H9 (cell line): ENCODE results near the gene SLC30A1. TPM values are rescaled to one million over a fixed set of nuclear protein-coding genes. Genes with fewer than 3 reads are reported as not detected.

Experiments used
- DNase-seq: peaks from one replicate; pipeline ENCODE4 v3.0.0-alpha.2; 2017
- H2AFZ ChIP-seq: one replicate; pipeline ENCODE4 v1.6.1; 2013; ENCODE audit warnings: mild to moderate bottlenecking, low read length, control low read depth, moderate library complexity
- H2AK5ac ChIP-seq: 2 replicates; pipeline ENCODE4 v1.6.1; 2013; ENCODE audit warnings: low read length, control low read depth, mixed read lengths; ENCODE audit not compliant: insufficient read length
- H2BK120ac ChIP-seq: one replicate; pipeline ENCODE4 v1.6.1; 2013; ENCODE audit warnings: low read depth, mild to moderate bottlenecking, low read length, control low read depth, inconsistent platforms; ENCODE audit not compliant: poor library complexity, severe bottlenecking
- H2BK12ac ChIP-seq: 2 replicates; pipeline ENCODE4 v1.6.1; 2013; ENCODE audit warnings: low read length, control low read depth, mixed read lengths, low read depth; ENCODE audit not compliant: insufficient read length
- H2BK15ac ChIP-seq: 2 replicates; pipeline ENCODE4 v1.6.1; 2013; ENCODE audit warnings: low read depth, low read length, control low read depth
- H2BK20ac ChIP-seq: one replicate; pipeline ENCODE4 v1.6.1; 2013; ENCODE audit warnings: low read depth, mild to moderate bottlenecking, low read length, control low read depth, inconsistent platforms; ENCODE audit not compliant: poor library complexity, severe bottlenecking
- H2BK5ac ChIP-seq: 2 replicates; pipeline ENCODE4 v1.6.1; 2013; ENCODE audit warnings: low read length, control low read depth, mixed read lengths; ENCODE audit not compliant: insufficient read length
- H3K14ac ChIP-seq: 2 replicates; pipeline ENCODE4 v1.6.1; 2013; ENCODE audit warnings: low read length, control low read depth; ENCODE audit not compliant: insufficient read depth
- H3K18ac ChIP-seq: 2 replicates; pipeline ENCODE4 v1.6.1; 2013; ENCODE audit warnings: low read depth, mild to moderate bottlenecking, mixed read lengths, low read length, control low read depth; ENCODE audit not compliant: insufficient read length
- H3K23ac ChIP-seq: 2 replicates; pipeline ENCODE4 v1.6.1; 2013; ENCODE audit warnings: low read length, control low read depth, mixed read lengths, low read depth; ENCODE audit not compliant: insufficient read length
- H3K23me2 ChIP-seq: 2 replicates; pipeline ENCODE4 v1.6.1; 2013; ENCODE audit warnings: low read depth, mild to moderate bottlenecking, mixed read lengths, low read length, control low read depth; ENCODE audit not compliant: insufficient read length, poor library complexity, severe bottlenecking
- H3K27ac ChIP-seq: 2 replicates; pipeline ENCODE4 v1.5.1; 2013; ENCODE audit warnings: low read length, control low read depth, mixed read lengths, low read depth; ENCODE audit not compliant: insufficient read length
- H3K27me3 ChIP-seq: 2 replicates; pipeline ENCODE4 v1.6.1; 2013; ENCODE audit warnings: low read length, control low read depth, inconsistent platforms; ENCODE audit not compliant: insufficient read depth
- H3K4ac ChIP-seq: 2 replicates; pipeline ENCODE4 v1.6.1; 2013; ENCODE audit warnings: low read depth, mild to moderate bottlenecking, control low read depth, inconsistent platforms, low read length, moderate library complexity
- H3K4me1 ChIP-seq: 2 replicates; pipeline ENCODE4 v1.6.1; 2013; ENCODE audit warnings: low read length, control low read depth, inconsistent platforms; ENCODE audit not compliant: insufficient read depth
- H3K4me2 ChIP-seq: 2 replicates; pipeline ENCODE4 v1.6.1; 2013; ENCODE audit warnings: low read length, control low read depth, mixed read lengths; ENCODE audit not compliant: insufficient read length, insufficient read depth
- H3K56ac ChIP-seq: 2 replicates; pipeline ENCODE4 v1.6.1; 2013; ENCODE audit warnings: low read depth, mild to moderate bottlenecking, mixed read lengths, low read length, control low read depth; ENCODE audit not compliant: insufficient read length
- H3K79me1 ChIP-seq: 2 replicates; pipeline ENCODE4 v1.6.1; 2013; ENCODE audit warnings: low read depth, mild to moderate bottlenecking, moderate library complexity, low read length, control low read depth, inconsistent platforms; ENCODE audit not compliant: insufficient read depth, poor library complexity, severe bottlenecking
- H3K79me2 ChIP-seq: 2 replicates; pipeline ENCODE4 v1.6.1; 2013; ENCODE audit warnings: low read length, control low read depth, inconsistent platforms; ENCODE audit not compliant: insufficient read depth
- H3K9ac ChIP-seq: 2 replicates; pipeline ENCODE4 v1.6.1; 2013; ENCODE audit warnings: low read length, control low read depth, mixed read lengths; ENCODE audit not compliant: insufficient read length; ENCODE audit errors: extremely low read depth
- H3K9me3 ChIP-seq: one replicate; pipeline ENCODE4 v1.6.1; 2013; ENCODE audit warnings: low read depth, low read length, inconsistent platforms; ENCODE audit not compliant: control insufficient read depth
- H3T11ph ChIP-seq: one replicate; pipeline ENCODE4 v1.6.1; 2013; ENCODE audit warnings: mild to moderate bottlenecking, low read length, control low read depth, inconsistent platforms
- H4K20me1 ChIP-seq: one replicate; pipeline ENCODE4 v1.6.1; 2013; ENCODE audit not compliant: control insufficient read depth, insufficient read length, insufficient read depth
- H4K5ac ChIP-seq: 2 replicates; pipeline ENCODE4 v1.6.1; 2013; ENCODE audit warnings: low read depth, mild to moderate bottlenecking, mixed read lengths, low read length, control low read depth; ENCODE audit not compliant: insufficient read length
- H4K8ac ChIP-seq: replicated peaks from 2 replicates; pipeline ENCODE4 v1.6.1; 2013; ENCODE audit warnings: low read length, control low read depth, mixed read lengths, low read depth; ENCODE audit not compliant: insufficient read length
- H4K91ac ChIP-seq: 2 replicates; pipeline ENCODE4 v1.6.1; 2013; ENCODE audit warnings: low read depth, mild to moderate bottlenecking, moderate library complexity, mixed read lengths, low read length, control low read depth; ENCODE audit not compliant: insufficient read length
- H3K27ac Mint-ChIP-seq, 3 experiments: 2 replicates in 2 of 3; 3 replicates in 1 of 3; pipeline ENCODE4 v1.8.0; 2020 to 2021; ENCODE audit warnings: mixed read lengths in 3 of 3, mild to moderate bottlenecking in 1 of 3, moderate library complexity in 1 of 3
- H3K27me3 Mint-ChIP-seq: 2 replicates; pipeline ENCODE4 v1.8.0; 2021; ENCODE audit warnings: low read depth, mild to moderate bottlenecking, moderate library complexity, mixed read lengths
- H3K36me3 Mint-ChIP-seq, 3 experiments: 2 replicates in 2 of 3; 3 replicates in 1 of 3; pipeline ENCODE4 v1.8.0; 2020 to 2021; ENCODE audit warnings: low read depth in 3 of 3, mixed read lengths in 3 of 3; ENCODE audit not compliant: insufficient read depth in 1 of 3
- H3K4me1 Mint-ChIP-seq, 2 experiments: 2 replicates each; pipeline ENCODE4 v1.8.0; 2020; ENCODE audit warnings: mixed read lengths in 2 of 2
- H3K4me3 Mint-ChIP-seq, 2 experiments: 2 replicates in 1 of 2; 3 replicates in 1 of 2; pipeline ENCODE4 v1.8.0; 2020 to 2021; ENCODE audit warnings: mild to moderate bottlenecking in 2 of 2, mixed read lengths in 2 of 2, moderate library complexity in 1 of 2
- H3K9me3 Mint-ChIP-seq, 2 experiments: 2 replicates in 1 of 2; 3 replicates in 1 of 2; pipeline ENCODE4 v1.8.0; 2020; ENCODE audit warnings: mild to moderate bottlenecking in 2 of 2, mixed read lengths in 2 of 2, moderate library complexity in 1 of 2
- WGBS: extraction: QIAGEN DNeasy Blood & Tissue Kit; methylation state at CpG from one replicate; pipeline ENCODE4 v1.1.7; 2013; ENCODE audit warnings: missing lambda C conversion rate, low lambda C conversion rate, mixed read lengths; ENCODE audit not compliant: insufficient read length; ENCODE audit errors: extremely low coverage; 5-methylcytosine and 5-hydroxymethylcytosine counted together
- total RNA-seq: library from RNA; stranded (reverse); gene quantifications from 2 replicates; pipeline ENCODE4 v1.2.1, GENCODE V29; 2021
- TF ChIP-seq, protein P1 (sequence below): fragments of 200-600 bp; sonication (generic); conservative IDR thresholded peaks from 3 replicates; pipeline ENCODE4 v1.8.0; 2021; ENCODE audit warnings: antibody characterized with exemption, mild to moderate bottlenecking

Gene SLC30A1
- total RNA-seq, 1 experiment from 2014 or later = 17.1 TPM

DNA sequence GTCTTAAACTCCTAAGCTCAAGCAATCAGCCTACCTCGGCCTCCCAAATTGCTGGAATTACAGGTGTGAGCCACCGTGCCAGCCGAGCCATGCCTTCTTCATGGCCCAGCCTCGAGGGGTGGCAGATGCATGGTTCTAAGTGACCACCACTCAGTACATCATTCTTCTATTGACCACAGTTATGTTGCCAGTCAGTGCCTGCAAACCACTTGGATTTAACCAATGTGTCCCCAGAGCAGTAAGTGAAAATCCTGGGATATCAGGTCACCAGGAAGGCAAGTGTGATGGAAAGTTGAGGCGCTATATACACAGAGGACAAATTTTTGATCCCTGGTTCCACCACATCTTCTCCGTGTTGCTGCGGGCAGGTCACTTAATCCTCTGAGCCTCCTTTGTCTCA, 50.0 kb downstream of the SLC30A1 start:
- no peak overlapping the region for H2BK20ac ChIP-seq
- H3K79me1 ChIP-seq = no peaks in the 10 kb centered on the region
- H3K4me1 Mint-ChIP-seq = peaks cover 9 to 11% of the 10 kb centered on the region in 2 experiments
- H3K4me1 ChIP-seq = no peaks in the 10 kb centered on the region
- H4K5ac ChIP-seq = no peak overlapping the region
- no CpG with 5 or more reads among the region's 7 CpGs for WGBS
- H3K27me3 Mint-ChIP-seq = no peaks in the 10 kb centered on the region; the same call in none of the 2 replicates
- H3K27me3 ChIP-seq = no peaks in the 10 kb centered on the region
- no peak overlapping the region for H3K4me3 Mint-ChIP-seq
- no peak overlapping the region for H3K27ac ChIP-seq
- no peak overlapping the region for H2AK5ac ChIP-seq
- H3K23me2 ChIP-seq = no peaks in the 10 kb centered on the region
- H3K79me2 ChIP-seq = no peaks in the 10 kb centered on the region
- DNase-seq = no peak
- H4K91ac ChIP-seq = no peak overlapping the region
- H3K27ac Mint-ChIP-seq = no peak overlapping the region
- H3K56ac ChIP-seq = no peak overlapping the region
- no peak overlapping the region for H3K14ac ChIP-seq
- TF ChIP-seq, protein P1, sequence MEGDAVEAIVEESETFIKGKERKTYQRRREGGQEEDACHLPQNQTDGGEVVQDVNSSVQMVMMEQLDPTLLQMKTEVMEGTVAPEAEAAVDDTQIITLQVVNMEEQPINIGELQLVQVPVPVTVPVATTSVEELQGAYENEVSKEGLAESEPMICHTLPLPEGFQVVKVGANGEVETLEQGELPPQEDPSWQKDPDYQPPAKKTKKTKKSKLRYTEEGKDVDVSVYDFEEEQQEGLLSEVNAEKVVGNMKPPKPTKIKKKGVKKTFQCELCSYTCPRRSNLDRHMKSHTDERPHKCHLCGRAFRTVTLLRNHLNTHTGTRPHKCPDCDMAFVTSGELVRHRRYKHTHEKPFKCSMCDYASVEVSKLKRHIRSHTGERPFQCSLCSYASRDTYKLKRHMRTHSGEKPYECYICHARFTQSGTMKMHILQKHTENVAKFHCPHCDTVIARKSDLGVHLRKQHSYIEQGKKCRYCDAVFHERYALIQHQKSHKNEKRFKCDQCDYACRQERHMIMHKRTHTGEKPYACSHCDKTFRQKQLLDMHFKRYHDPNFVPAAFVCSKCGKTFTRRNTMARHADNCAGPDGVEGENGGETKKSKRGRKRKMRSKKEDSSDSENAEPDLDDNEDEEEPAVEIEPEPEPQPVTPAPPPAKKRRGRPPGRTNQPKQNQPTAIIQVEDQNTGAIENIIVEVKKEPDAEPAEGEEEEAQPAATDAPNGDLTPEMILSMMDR = no peak
- H3K36me3 Mint-ChIP-seq = no peaks in the 10 kb centered on the region; a peak in 1 of 7 replicates
- H3K9me3 Mint-ChIP-seq = no peaks in the 10 kb centered on the region
- no peaks in the 10 kb centered on the region for H3K9me3 ChIP-seq
- H3T11ph ChIP-seq = no peak overlapping the region
- H2BK120ac ChIP-seq = no peak overlapping the region
- H3K18ac ChIP-seq = no peak overlapping the region
- H2BK15ac ChIP-seq = no peak overlapping the region
- no peak overlapping the region for H3K4ac ChIP-seq
- no peak overlapping the region for H2BK5ac ChIP-seq
- H3K4me2 ChIP-seq = no peak overlapping the region
- no peak overlapping the region for H2BK12ac ChIP-seq
- no peak overlapping the region for H3K23ac ChIP-seq
- H2AFZ ChIP-seq = no peak overlapping the region
- no peaks in the 10 kb centered on the region for H4K20me1 ChIP-seq
- no peak overlapping the region for H3K9ac ChIP-seq
- no peak overlapping the region for H4K8ac ChIP-seq
